Tibial nerve (tissue), 4 donors: ENCODE measurements around the gene MYOM3.

Experiments used
- EP300 ChIP-seq, 2 donors: sonication (generic); formaldehyde crosslinking; IDR thresholded peaks; one replicate each; pipeline ENCODE4 v1.6.1; 2017; ENCODE audit warnings: antibody characterized with exemption in 2 of 2, mild to moderate bottlenecking in 1 of 2
- POLR2A ChIP-seq, 2 donors: fragments of 450-650 bp; IDR thresholded peaks; one replicate each; pipeline ENCODE4 v1.6.1; 2017; ENCODE audit warnings: antibody characterized with exemption in 2 of 2, mild to moderate bottlenecking in 2 of 2, moderate library complexity in 2 of 2
- TF ChIP-seq, protein P1 (sequence below), 5 experiments: fragments of 200-600 bp in 3 of 5; fragments of 450-650 bp in 2 of 5; sonication (generic) in 3 of 5; IDR thresholded peaks; one replicate each; pipeline ENCODE4 v1.5.1; 2016 to 2019; ENCODE audit warnings: antibody characterized with exemption in 5 of 5, mild to moderate bottlenecking in 3 of 5, moderate library complexity in 2 of 5

DNA sequence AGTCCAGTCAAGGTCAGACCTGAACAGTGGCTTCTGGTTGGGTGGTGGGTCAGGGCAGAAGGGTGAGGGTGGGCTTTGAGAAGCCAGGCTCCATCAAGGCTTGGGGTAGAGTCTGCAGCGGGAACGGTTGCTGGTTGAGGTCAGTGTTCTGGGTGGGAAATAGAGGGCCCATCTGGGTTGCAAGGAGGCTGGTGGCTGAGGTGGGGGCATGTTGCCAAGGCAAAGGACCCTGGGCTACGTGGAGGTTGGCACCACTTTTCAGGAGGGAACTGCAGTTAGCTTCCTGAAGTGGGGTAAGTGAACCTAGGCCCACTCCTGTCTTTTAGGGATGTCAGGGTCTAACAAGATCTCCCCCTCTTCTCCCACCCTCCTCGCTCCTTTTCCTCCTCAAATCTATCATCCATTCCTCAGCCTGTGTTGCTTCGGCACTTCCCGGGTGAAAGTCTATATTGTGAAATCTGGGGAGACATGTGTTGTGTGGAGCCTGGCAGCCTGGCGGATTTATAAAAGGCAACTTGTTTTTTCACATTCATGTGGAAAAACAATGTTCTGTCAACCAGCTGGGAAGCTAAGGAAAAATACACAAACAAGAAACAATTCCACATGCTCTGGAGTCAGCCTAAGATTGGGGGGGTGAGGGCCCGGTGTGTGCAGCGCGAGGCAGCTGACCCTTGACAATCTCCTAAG lies 29.5 kb upstream of the MYOM3 start:
- TF ChIP-seq, protein P1, sequence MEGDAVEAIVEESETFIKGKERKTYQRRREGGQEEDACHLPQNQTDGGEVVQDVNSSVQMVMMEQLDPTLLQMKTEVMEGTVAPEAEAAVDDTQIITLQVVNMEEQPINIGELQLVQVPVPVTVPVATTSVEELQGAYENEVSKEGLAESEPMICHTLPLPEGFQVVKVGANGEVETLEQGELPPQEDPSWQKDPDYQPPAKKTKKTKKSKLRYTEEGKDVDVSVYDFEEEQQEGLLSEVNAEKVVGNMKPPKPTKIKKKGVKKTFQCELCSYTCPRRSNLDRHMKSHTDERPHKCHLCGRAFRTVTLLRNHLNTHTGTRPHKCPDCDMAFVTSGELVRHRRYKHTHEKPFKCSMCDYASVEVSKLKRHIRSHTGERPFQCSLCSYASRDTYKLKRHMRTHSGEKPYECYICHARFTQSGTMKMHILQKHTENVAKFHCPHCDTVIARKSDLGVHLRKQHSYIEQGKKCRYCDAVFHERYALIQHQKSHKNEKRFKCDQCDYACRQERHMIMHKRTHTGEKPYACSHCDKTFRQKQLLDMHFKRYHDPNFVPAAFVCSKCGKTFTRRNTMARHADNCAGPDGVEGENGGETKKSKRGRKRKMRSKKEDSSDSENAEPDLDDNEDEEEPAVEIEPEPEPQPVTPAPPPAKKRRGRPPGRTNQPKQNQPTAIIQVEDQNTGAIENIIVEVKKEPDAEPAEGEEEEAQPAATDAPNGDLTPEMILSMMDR (IDR thresholded peaks at IDR 0.05), result no peak
- no peak for TF ChIP-seq EP300 (IDR thresholded peaks at IDR 0.05)
- no peak for TF ChIP-seq POLR2A (IDR thresholded peaks at IDR 0.05)
